NT2/D1 (cell line): ENCODE data around the gene ZNF385B.

ENCODE experiments used
- DNase-seq: peaks from one replicate; pipeline ENCODE4 v3.0.0-alpha.2; 2011; ENCODE audit warnings: low read depth, low spot score
- H3K27me3 ChIP-seq: 2 replicates; pipeline ENCODE4 v1.6.0; 2011; ENCODE audit warnings: mild to moderate bottlenecking; ENCODE audit not compliant: insufficient read length, insufficient read depth
- H3K36me3 ChIP-seq: 2 replicates; pipeline ENCODE4 v1.6.1; 2011; ENCODE audit warnings: mild to moderate bottlenecking, low read length, mixed read lengths; ENCODE audit not compliant: insufficient read depth, insufficient read length
- H3K4me1 ChIP-seq: 2 replicates; pipeline ENCODE4 v1.5.1; 2011; ENCODE audit not compliant: insufficient read depth, insufficient read length
- H3K4me3 ChIP-seq: 2 replicates; pipeline ENCODE4 v1.5.1; 2011; ENCODE audit warnings: low read depth; ENCODE audit not compliant: insufficient read length
- H3K9ac ChIP-seq: 2 replicates; pipeline ENCODE4 v1.6.0; 2011; ENCODE audit warnings: low read depth; ENCODE audit not compliant: insufficient read length
- H3K9me3 ChIP-seq: 2 replicates; pipeline ENCODE4 v1.5.1; 2011; ENCODE audit warnings: mild to moderate bottlenecking, low read length; ENCODE audit not compliant: insufficient read depth
- SUZ12 ChIP-seq: IDR thresholded peaks from 2 replicates; pipeline ENCODE4 v1.6.1; 2011; ENCODE audit not compliant: insufficient read length, insufficient read depth; ENCODE audit errors: extremely low read depth
- YY1 ChIP-seq: IDR thresholded peaks from 2 replicates; pipeline ENCODE4 v1.6.1; 2011; ENCODE audit not compliant: insufficient read length, insufficient read depth
- ZNF274 ChIP-seq: IDR thresholded peaks from 2 replicates; pipeline ENCODE4 v1.6.1; 2011; ENCODE audit warnings: mild to moderate bottlenecking, low read depth, low read length

The ZNF385B gene

DNA sequence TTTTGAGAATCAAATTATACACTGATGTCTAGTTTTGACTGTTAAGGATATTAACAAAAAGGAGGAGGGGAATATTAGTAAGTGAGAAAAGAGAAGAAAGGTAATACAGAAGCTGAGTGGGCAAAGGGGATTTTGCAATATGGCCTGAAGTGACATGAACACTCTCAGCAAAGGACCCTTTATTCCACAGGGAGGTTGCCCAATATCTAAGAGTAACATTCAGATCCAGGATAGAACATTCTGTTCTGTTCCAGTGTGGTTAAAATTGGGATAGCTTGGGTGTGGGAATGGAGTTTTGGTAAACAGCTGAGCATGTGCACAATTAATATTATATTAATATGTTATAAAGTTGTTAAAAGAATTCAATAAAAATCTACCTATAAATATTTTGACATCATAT is 120.1 kb downstream of the ZNF385B start:
- H3K9ac ChIP-seq = no peak overlapping the region
- H3K4me1 ChIP-seq = no peaks in the 10 kb centered on the region
- H3K36me3 ChIP-seq = no peaks in the 10 kb centered on the region
- H3K4me3 ChIP-seq = no peak overlapping the region
- no peaks in the 10 kb centered on the region for H3K9me3 ChIP-seq
- no peaks in the 10 kb centered on the region for H3K27me3 ChIP-seq
- no peak for TF ChIP-seq YY1
- no peak for TF ChIP-seq SUZ12
- TF ChIP-seq ZNF274 = no peak
- DNase-seq = no peak

DNA sequence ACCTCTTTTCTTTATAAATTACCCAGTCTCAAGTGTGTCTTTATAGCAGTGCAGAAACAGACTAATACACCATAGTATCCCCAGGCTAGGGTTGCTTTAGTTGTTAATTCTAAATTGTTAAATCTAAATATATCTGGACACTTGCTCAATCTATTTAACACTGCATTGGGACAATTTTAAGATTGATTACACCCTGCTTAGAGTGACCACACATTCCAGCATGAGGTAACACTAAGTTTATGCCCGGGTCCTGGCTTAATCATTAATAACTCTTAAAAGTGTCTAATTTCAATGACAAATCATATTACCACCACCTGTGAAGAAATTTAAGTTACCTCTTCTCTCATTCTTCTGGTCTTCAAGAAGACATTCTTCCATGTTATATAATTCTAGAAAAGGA is 131.4 kb downstream of the ZNF385B start:
- no peaks in the 10 kb centered on the region for H3K27me3 ChIP-seq
- DNase-seq = no peak
- H3K4me3 ChIP-seq = no peak overlapping the region
- no peak overlapping the region for H3K9ac ChIP-seq
- TF ChIP-seq YY1 = no peak
- TF ChIP-seq SUZ12 = no peak
- no peak for TF ChIP-seq ZNF274
- H3K4me1 ChIP-seq = no peaks in the 10 kb centered on the region
- H3K9me3 ChIP-seq = no peaks in the 10 kb centered on the region
- no peaks in the 10 kb centered on the region for H3K36me3 ChIP-seq

DNA sequence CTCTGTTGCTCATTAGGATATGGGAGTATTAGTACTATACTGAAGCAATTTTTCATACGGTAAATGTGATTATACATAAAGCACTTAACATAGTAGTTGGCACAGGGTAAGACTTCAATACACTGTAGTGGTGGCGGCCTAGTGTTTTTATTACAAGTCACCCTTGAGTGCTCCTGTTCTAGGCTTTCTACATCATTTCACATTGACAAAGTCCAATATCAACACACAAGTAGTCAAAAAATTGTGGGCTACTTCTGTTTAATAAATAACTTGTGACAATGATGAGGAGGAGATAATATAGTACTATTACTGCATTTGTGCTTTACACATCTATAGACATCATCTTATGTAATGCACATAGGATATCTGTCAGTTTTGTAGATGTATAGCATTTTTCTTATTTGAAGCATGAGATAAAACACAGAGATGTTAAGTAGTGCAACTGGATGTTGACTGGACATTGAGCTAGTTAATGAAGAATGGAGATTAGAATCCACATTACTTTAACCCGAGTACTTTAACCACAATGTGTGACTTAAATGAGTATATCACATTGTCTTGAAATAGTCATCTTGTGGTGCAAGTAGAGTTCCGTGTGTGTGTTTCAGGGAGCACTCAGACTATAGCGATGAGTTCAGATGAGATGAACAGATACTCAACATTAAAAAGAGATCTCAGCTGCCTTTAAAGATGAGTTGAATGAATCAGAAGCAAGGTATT is 134.8 kb downstream of the ZNF385B start:
- Histone ChIP-seq H3K4me3 (no peak overlapping the region), H3K27me3 (no peaks in the 10 kb centered on the region), H3K9me3 (no peaks in the 10 kb centered on the region), H3K4me1 (no peaks in the 10 kb centered on the region), H3K9ac (no peak overlapping the region), H3K36me3 (no peaks in the 10 kb centered on the region)
- no peak for TF ChIP-seq YY1
- TF ChIP-seq ZNF274 = no peak
- TF ChIP-seq SUZ12 = no peak
- no peak for DNase-seq

DNA sequence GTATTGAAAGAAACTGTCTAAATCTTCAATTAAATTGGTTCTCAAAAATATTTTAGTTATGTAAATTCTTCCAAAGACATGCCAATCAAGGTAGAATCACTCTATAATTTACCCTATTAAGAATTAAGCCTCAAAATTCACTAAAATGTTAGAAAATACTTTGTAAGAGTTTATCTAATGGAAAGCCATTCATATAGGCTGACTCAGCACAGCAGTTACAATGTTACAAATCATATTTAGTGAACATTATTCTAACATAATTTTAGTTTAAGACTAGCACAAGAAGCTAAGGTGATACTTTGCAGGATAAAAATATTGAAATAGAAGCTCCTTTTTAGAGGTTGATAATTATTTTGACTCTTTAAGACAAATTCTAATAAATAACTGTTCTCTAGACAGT is 137.0 kb downstream of the ZNF385B start:
- no peak for DNase-seq
- TF ChIP-seq YY1 = no peak
- TF ChIP-seq SUZ12 = no peak
- TF ChIP-seq ZNF274 = no peak
- no peak overlapping the region for H3K4me3 ChIP-seq
- H3K9ac ChIP-seq = no peak overlapping the region
- H3K36me3 ChIP-seq = no peaks in the 10 kb centered on the region
- no peaks in the 10 kb centered on the region for H3K9me3 ChIP-seq
- H3K4me1 ChIP-seq = no peaks in the 10 kb centered on the region
- no peaks in the 10 kb centered on the region for H3K27me3 ChIP-seq

DNA sequence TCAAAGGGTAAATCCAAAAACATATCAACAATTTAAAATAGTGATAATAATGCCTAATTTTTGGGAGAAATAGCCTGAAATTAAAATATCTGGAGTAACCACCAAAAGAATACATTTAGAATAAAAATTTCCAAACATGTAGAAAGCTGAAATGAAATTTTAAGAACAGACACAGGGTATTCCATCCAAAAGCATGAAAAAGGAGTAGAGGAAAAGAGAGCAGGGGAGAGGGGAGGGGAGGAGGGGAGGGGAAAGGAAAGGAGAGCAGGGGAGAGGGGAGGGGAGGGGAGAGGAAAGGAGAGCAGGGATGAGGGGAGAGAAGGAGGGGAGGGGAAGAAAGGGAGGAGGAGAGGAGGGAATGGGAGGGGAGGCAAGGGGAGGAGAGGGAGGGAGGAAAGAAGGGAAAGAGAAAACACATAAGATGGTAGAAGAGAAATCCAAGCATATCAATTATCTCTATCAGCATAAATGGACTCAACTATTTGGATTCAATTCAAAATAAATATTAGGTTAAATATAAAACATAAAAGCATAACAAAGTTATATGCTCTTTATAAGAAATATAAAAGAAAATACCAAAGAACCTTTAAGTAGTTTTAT is 141.1 kb downstream of the ZNF385B start:
- Histone ChIP-seq H3K4me3 (no peak overlapping the region), H3K9me3 (no peaks in the 10 kb centered on the region), H3K27me3 (no peaks in the 10 kb centered on the region), H3K36me3 (no peaks in the 10 kb centered on the region), H3K9ac (no peak overlapping the region), H3K4me1 (no peaks in the 10 kb centered on the region)
- TF ChIP-seq SUZ12 (no peak), ZNF274 (no peak), YY1 (no peak)
- no peak for DNase-seq

DNA sequence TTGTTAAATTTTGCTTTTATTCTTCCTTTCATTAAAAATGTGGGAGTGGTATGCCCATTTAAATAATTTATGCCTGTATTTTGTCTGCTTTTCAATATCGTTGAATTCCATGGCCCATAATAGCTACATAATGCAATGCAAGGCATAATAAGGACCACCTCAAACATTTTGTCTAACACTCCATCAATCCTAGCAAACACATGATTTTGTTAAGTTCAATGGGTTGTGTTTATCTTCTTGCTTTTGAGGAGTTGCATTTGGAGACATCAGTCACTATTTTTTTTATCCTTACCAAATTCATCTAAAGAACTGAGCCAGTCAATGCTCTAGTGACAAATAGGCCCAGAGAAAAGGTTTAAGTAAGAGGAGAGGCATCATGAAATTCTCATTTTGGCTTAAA is 145.5 kb downstream of the ZNF385B start:
- H3K4me1 ChIP-seq = no peaks in the 10 kb centered on the region
- no peak overlapping the region for H3K9ac ChIP-seq
- no peaks in the 10 kb centered on the region for H3K9me3 ChIP-seq
- H3K4me3 ChIP-seq = no peak overlapping the region
- TF ChIP-seq ZNF274 (no peak), SUZ12 (no peak)
- no peak for DNase-seq
- no peaks in the 10 kb centered on the region for H3K36me3 ChIP-seq
- no peaks in the 10 kb centered on the region for H3K27me3 ChIP-seq

DNA sequence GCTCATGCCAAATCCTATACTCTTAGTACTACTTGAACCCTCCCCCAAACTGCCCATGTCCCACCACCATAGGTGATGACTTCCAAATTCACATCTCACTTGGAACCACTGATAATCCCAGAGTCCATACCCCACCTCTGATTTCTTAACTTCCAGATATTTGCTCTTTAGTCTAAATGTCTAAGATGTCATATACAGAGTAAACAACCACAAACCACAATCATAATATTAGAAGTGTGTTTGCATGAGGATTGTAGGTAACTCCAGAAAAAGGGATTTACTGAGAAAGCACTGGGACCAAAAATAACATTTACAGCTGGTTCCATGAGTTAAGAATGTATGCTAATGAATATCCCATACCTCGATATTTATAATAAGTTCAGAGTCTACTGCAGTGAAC is 146.2 kb downstream of the ZNF385B start:
- TF ChIP-seq ZNF274 (no peak), SUZ12 (no peak), YY1 (no peak)
- Histone ChIP-seq H3K27me3 (no peaks in the 10 kb centered on the region), H3K4me1 (no peaks in the 10 kb centered on the region), H3K36me3 (no peaks in the 10 kb centered on the region), H3K9ac (no peak overlapping the region), H3K9me3 (no peaks in the 10 kb centered on the region), H3K4me3 (no peak overlapping the region)
- DNase-seq = no peak

DNA sequence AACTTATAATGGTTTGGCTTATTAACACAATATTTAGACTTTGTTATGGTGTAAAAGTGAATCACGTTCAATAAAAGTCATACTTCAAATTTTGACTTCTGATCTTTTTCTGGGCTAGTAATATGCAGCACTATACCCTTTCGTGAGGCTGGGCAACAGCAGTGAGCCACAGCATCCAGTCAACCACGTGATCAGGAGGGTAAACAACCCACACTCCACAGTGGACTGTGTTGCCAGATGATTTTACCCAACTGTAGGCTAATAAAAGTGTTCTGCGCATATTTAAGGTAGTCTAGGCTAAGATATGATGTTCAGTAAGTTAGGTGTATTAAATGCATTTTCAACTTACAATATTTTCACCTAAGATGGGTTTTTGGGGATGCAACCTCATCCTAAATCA is 148.6 kb downstream of the ZNF385B start:
- no peaks in the 10 kb centered on the region for H3K27me3 ChIP-seq
- H3K9ac ChIP-seq = no peak overlapping the region
- no peak overlapping the region for H3K4me3 ChIP-seq
- TF ChIP-seq ZNF274 (no peak), YY1 (no peak), SUZ12 (no peak)
- no peaks in the 10 kb centered on the region for H3K9me3 ChIP-seq
- no peak for DNase-seq
- no peaks in the 10 kb centered on the region for H3K36me3 ChIP-seq
- H3K4me1 ChIP-seq = no peaks in the 10 kb centered on the region
